H54 (cell line): Measurements from ENCODE around the gene PAIP2B.

Source experiments
- DNase-seq: peaks from one replicate; pipeline ENCODE4 v3.0.0; 2011; ENCODE audit warnings: low spot score, mixed read lengths; ENCODE audit not compliant: insufficient read length
- FAIRE-seq: peaks from 3 replicates; lab custom pipeline; 2011; peaks lifted over from hg19 to GRCh38; lab: Jason Lieb, UNC
- POLR2A ChIP-seq: IDR thresholded peaks from 2 replicates; pipeline ENCODE4 v1.6.1; 2011; ENCODE audit warnings: low read depth, mild to moderate bottlenecking, low read length

PAIP2B gene

GRCh38 chr2:71154279-71154678, 72.6 kb downstream of the PAIP2B start:
- TF ChIP-seq POLR2A: no peak
- no peak for DNase-seq
- FAIRE-seq: no peak

- DNase-seq (no peak), FAIRE-seq (no peak)
Measured at GRCh38 chr2:71153585-71154224, 73.2 kb downstream of the PAIP2B start.

GRCh38 chr2:71151620-71152019, 75.3 kb downstream of the PAIP2B start:
- no peak for FAIRE-seq
- DNase-seq: no peak

More at GRCh38 chr2:71153585-71154224, 73.2 kb downstream of the PAIP2B start:
- TF ChIP-seq POLR2A: no peak

GRCh38 chr2:71150082-71150816, 76.7 kb downstream of the PAIP2B start:
- TF ChIP-seq POLR2A: no peak
- DNase-seq: no peak
- no peak for FAIRE-seq

More at GRCh38 chr2:71151620-71152019, 75.3 kb downstream of the PAIP2B start:
- TF ChIP-seq POLR2A: no peak

GRCh38 chr2:71148506-71149063, 78.3 kb downstream of the PAIP2B start:
- FAIRE-seq (no peak), DNase-seq (no peak)
- TF ChIP-seq POLR2A: no peak

GRCh38 chr2:71143782-71144181, 83.1 kb downstream of the PAIP2B start:
- FAIRE-seq: no peak
- TF ChIP-seq POLR2A: no peak

GRCh38 chr2:71136174-71136573, 90.7 kb downstream of the PAIP2B start:
- TF ChIP-seq POLR2A: no peak

More at GRCh38 chr2:71143782-71144181, 83.1 kb downstream of the PAIP2B start:
- no peak for DNase-seq

GRCh38 chr2:71133603-71134002, 93.3 kb downstream of the PAIP2B start:
- FAIRE-seq: no peak
- no peak for TF ChIP-seq POLR2A
- no peak for DNase-seq

More at GRCh38 chr2:71136174-71136573, 90.7 kb downstream of the PAIP2B start:
- FAIRE-seq (no peak), DNase-seq (no peak)
